HCT116 (cell line): ENCODE results near the gene MCUR1. TPM values are rescaled to one million over a fixed set of nuclear protein-coding genes. Genes with fewer than 3 reads are reported as not detected.

Source experiments
- ATAC-seq: fragments of 200-7000 bp; cut with Tn5 transposase; 2 replicates; pipeline ENCODE4 v1.9.1; 2020; ENCODE audit warnings: mild to moderate bottlenecking, moderate library complexity
- BruUV-seq: library from RNA; stranded (reverse); fragments of 400-500 nt; replicated peaks from 2 replicates; lab custom pipeline; 2021; lab: Mats Ljungman, UMichigan
- CTCF ChIA-PET: fragments of 300-600 bp; sonication (Branson Sonifier 250); formaldehyde crosslinking; loops from one replicate; lab custom pipeline; 2021; ENCODE audit warnings: antibody characterized with exemption; lab: Charles Lee
- POLR2A ChIA-PET: fragments of 300-600, 350-600 bp; sonication (Branson Sonifier 250); formaldehyde crosslinking; loops from one replicate; lab custom pipeline; 2021; ENCODE audit warnings: antibody characterized with exemption; lab: Charles Lee
- RAD21 ChIA-PET, 2 experiments: fragments of 300-600 bp; sonication (Branson Sonifier 250); formaldehyde crosslinking; loops; one replicate each; lab custom pipeline; 2023; ENCODE audit warnings: low total read pairs in 2 of 2; ENCODE audit not compliant: uncharacterized antibody in 2 of 2, unreplicated experiment in 2 of 2, low non-redundant PET in 1 of 2; lab: Charles Lee
- DNase-seq: peaks from one replicate; pipeline ENCODE4 v3.0.0-alpha.2; 2010; ENCODE audit warnings: low read depth, low spot score
- H2AFZ ChIP-seq: fragments of 200-600 bp; shearing (Covaris generic), sonication (generic); 2 replicates; pipeline ENCODE4 v1.6.1; 2017; ENCODE audit warnings: low read depth, mixed run types, mixed read lengths, antibody characterized with exemption, low read length; ENCODE audit not compliant: poor library complexity, severe bottlenecking
- H3K27ac ChIP-seq: 2 replicates; pipeline ENCODE4 v1.5.1; 2012; ENCODE audit warnings: low read depth, low read length
- H3K27me3 ChIP-seq: fragments of 200-600 bp; sonication (generic); 2 replicates; pipeline ENCODE4 v1.6.1; 2016; ENCODE audit warnings: mixed run types, low read length, mixed read lengths; ENCODE audit not compliant: insufficient read depth
- H3K36me3 ChIP-seq, 2 experiments: fragments of 200-500 bp in 1 of 2; fragments of 200-600 bp in 1 of 2; sonication (Bioruptor generic) in 1 of 2; sonication (generic) in 1 of 2; 2 replicates each; pipeline versions ENCODE4 v1.5.1 to v1.6.1; 2014 to 2016; ENCODE audit warnings: low read length in 2 of 2, inconsistent platforms in 1 of 2, mixed read lengths in 1 of 2, mixed run types in 1 of 2; ENCODE audit not compliant: insufficient read depth in 2 of 2, control insufficient read depth in 1 of 2
- H3K4me1 ChIP-seq, 2 experiments: fragments of 200-600 bp in 1 of 2; sonication (generic) in 1 of 2; 2 replicates each; pipeline versions ENCODE4 v1.5.1 to v1.6.1; 2012 to 2017; ENCODE audit warnings: low read length in 2 of 2, inconsistent platforms in 1 of 2, mild to moderate bottlenecking in 1 of 2, mixed read lengths in 1 of 2, mixed run types in 1 of 2, moderate library complexity in 1 of 2; ENCODE audit not compliant: insufficient read depth in 2 of 2, control insufficient read depth in 1 of 2
- H3K4me2 ChIP-seq: fragments of 200-600 bp; sonication (generic); 2 replicates; pipeline ENCODE4 v1.6.1; 2017; ENCODE audit warnings: mixed run types, low read length, mixed read lengths
- H3K4me3 ChIP-seq, 2 experiments: fragments of 200-600 bp in 1 of 2; sonication (generic) in 1 of 2; replicated peaks in 1 of 2; 2 replicates each; pipeline ENCODE4 v1.5.1; 2011 to 2016; ENCODE audit warnings: low read length in 2 of 2, control low read depth in 1 of 2, low read depth in 1 of 2, mild to moderate bottlenecking in 1 of 2, mixed read lengths in 1 of 2, mixed run types in 1 of 2
- H3K79me2 ChIP-seq: fragments of 200-600 bp; sonication (generic); 2 replicates; pipeline ENCODE4 v1.6.1; 2017; ENCODE audit warnings: mild to moderate bottlenecking, mixed run types, low read length, moderate library complexity, mixed read lengths; ENCODE audit not compliant: insufficient read depth
- H3K9ac ChIP-seq: fragments of 200-600 bp; sonication (generic); 2 replicates; pipeline ENCODE4 v1.6.1; 2016; ENCODE audit warnings: low read length, mixed read lengths
- H3K9me2 ChIP-seq: fragments of 200-600 bp; sonication (generic), shearing (Covaris generic); 2 replicates; pipeline ENCODE4 v1.6.1; 2017; ENCODE audit warnings: mixed run types, mild to moderate bottlenecking, moderate library complexity; ENCODE audit not compliant: insufficient read depth
- H3K9me3 ChIP-seq, 2 experiments: fragments of 200-500 bp in 1 of 2; fragments of 200-600 bp in 1 of 2; sonication (Bioruptor generic) in 1 of 2; sonication (generic) in 1 of 2; 2 replicates each; pipeline ENCODE4 v1.6.1; 2014 to 2017; ENCODE audit warnings: low read length in 2 of 2, mixed read lengths in 2 of 2, inconsistent platforms in 1 of 2, low read depth in 1 of 2, mild to moderate bottlenecking in 1 of 2, mixed run types in 1 of 2, moderate library complexity in 1 of 2; ENCODE audit not compliant: control insufficient read depth in 1 of 2, insufficient read depth in 1 of 2
- H4K20me1 ChIP-seq: fragments of 200-600 bp; sonication (generic), shearing (Covaris generic); 2 replicates; pipeline ENCODE4 v1.6.1; 2017; ENCODE audit warnings: mixed run types, mild to moderate bottlenecking, moderate library complexity; ENCODE audit not compliant: insufficient read depth
- CBX3 ChIP-seq: IDR thresholded peaks from 2 replicates; pipeline ENCODE4 v1.6.1; 2012; ENCODE audit warnings: low read depth
- CEBPB ChIP-seq: IDR thresholded peaks from 2 replicates; pipeline ENCODE4 v1.6.1; 2012; ENCODE audit warnings: low read depth
- ELF1 ChIP-seq: IDR thresholded peaks from 2 replicates; pipeline ENCODE4 v1.6.1; 2012; ENCODE audit warnings: low read depth, borderline replicate concordance
- EZH2 ChIP-seq: fragments of 200-600 bp; sonication (generic); IDR thresholded peaks from 2 replicates; pipeline ENCODE4 v1.6.1; 2017; ENCODE audit warnings: antibody characterized with exemption, mixed run types
- EZH2phosphoT487 ChIP-seq: fragments of 200-600 bp; IDR thresholded peaks from 2 replicates; pipeline ENCODE4 v1.6.1; 2018; ENCODE audit warnings: antibody characterized with exemption, borderline replicate concordance
- FOSL1 ChIP-seq: IDR thresholded peaks from 2 replicates; pipeline ENCODE4 v1.6.1; 2012; ENCODE audit warnings: low read depth
- JUND ChIP-seq: IDR thresholded peaks from 2 replicates; pipeline ENCODE4 v1.6.1; 2012
- POLR2AphosphoS5 ChIP-seq: IDR thresholded peaks from 2 replicates; pipeline ENCODE4 v1.6.1; 2011; ENCODE audit warnings: mild to moderate bottlenecking, low read depth, low read length, moderate library complexity
- RAD21 ChIP-seq: IDR thresholded peaks from 2 replicates; pipeline ENCODE4 v1.6.1; 2012; ENCODE audit warnings: low read depth, mild to moderate bottlenecking
- SRF ChIP-seq: IDR thresholded peaks from 2 replicates; pipeline ENCODE4 v1.6.1; 2012; ENCODE audit warnings: low read depth
- TCF7L2 ChIP-seq: IDR thresholded peaks from 2 replicates; pipeline ENCODE4 v1.7.0; 2011; ENCODE audit warnings: borderline replicate concordance, inconsistent platforms; ENCODE audit not compliant: insufficient read depth, insufficient read length; ENCODE audit errors: extremely low read depth
- YY1 ChIP-seq: IDR thresholded peaks from 2 replicates; pipeline ENCODE4 v1.6.1; 2011; ENCODE audit warnings: low read length, low read depth, moderate library complexity, mild to moderate bottlenecking; ENCODE audit not compliant: insufficient replicate concordance; ENCODE audit errors: extremely low read depth
- ZFX ChIP-seq: fragments of 450-650 bp; IDR thresholded peaks from 2 replicates; pipeline ENCODE4 v1.6.1; 2017
- ZNF274 ChIP-seq: fragments of 200-500 bp; sonication (Bioruptor generic); IDR thresholded peaks from 2 replicates; pipeline ENCODE4 v1.6.1; 2014; ENCODE audit warnings: mild to moderate bottlenecking, low read depth, low read length, inconsistent platforms
- intact Hi-C: fragments of 100-400 bp; cut with micrococcal nuclease; formaldehyde crosslinking; loops from 2 replicates; pipeline ENCODE4 v1.10.0; 2022
- total RNA-seq: library from RNA; stranded (reverse); gene quantifications from one replicate; pipeline ENCODE4 v1.2.1, GENCODE V29; 2021; ENCODE audit not compliant: unreplicated experiment
- TF ChIP-seq, protein P1 (sequence below): IDR thresholded peaks from 2 replicates; pipeline ENCODE4 v1.6.1; 2012; ENCODE audit warnings: low read depth
- TF ChIP-seq, protein P2 (sequence below): IDR thresholded peaks from 2 replicates; pipeline ENCODE4 v1.6.1; 2011; ENCODE audit warnings: mild to moderate bottlenecking, low read length, moderate library complexity; ENCODE audit not compliant: insufficient replicate concordance; ENCODE audit errors: extremely low read depth
- TF ChIP-seq, protein P3 (sequence below), 3 experiments: fragments of 200-600 bp in 1 of 3; sonication (generic) in 1 of 3; IDR thresholded peaks in 2 of 3; conservative IDR thresholded peaks in 1 of 3; 2 replicates each; pipeline ENCODE4 v1.5.1; 2012 to 2017; ENCODE audit warnings: low read depth in 2 of 3, low read length in 2 of 3, antibody characterized with exemption in 1 of 3, borderline replicate concordance in 1 of 3, control low read depth in 1 of 3, mild to moderate bottlenecking in 1 of 3, mixed read lengths in 1 of 3, mixed run types in 1 of 3, moderate library complexity in 1 of 3; ENCODE audit not compliant: insufficient read depth in 1 of 3

The MCUR1 gene
- total RNA-seq, 1 experiment from 2014 or later: 33.2 TPM

DNA sequence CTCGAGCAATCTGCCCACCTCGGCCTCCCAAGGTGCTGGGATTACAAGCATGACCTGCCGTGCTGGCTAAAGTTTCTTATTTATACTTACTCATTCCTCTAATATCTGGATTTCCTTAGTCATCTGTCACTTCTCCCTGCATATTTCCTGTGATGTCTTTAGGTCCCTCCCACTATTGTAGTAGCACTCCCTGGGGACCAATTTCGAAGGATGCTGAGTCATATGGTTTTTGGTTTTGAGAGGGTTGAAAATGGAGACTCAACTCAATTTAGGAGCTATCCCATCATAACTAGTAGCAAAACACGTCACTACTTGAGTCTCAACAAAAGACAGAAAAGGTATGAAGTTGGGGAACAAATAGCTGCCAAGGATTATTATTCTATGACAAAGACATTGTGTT, 20.2 kb downstream of the MCUR1 start:
- no peak for DNase-seq
- no TSS peak for BruUV-seq
- Histone ChIP-seq H3K9me2 (no peaks in the 10 kb centered on the region), H3K9ac (no peak overlapping the region), H3K9me3 (no peaks in the 10 kb centered on the region), H3K4me2 (no peak overlapping the region), H3K4me3 (no peak overlapping the region), H3K27me3 (no peaks in the 10 kb centered on the region), H2AFZ (no peak overlapping the region), H3K79me2 (no peaks in the 10 kb centered on the region)
- RAD21 ChIA-PET: no interaction called here
- CTCF ChIA-PET: interaction anchor here (1.1 to 2.1 kb wide), 3 partner anchors 13 to 456 kb away, joined by 3 to 9 read pairs (median 7); no protein-coding TSS in a partner anchor
- intact Hi-C loops: loop anchor here (2.0 kb wide), 2 partner anchors 115 to 273 kb away; no protein-coding TSS in a partner anchor
- POLR2A ChIA-PET: no interaction called here
- TF ChIP-seq RAD21 (no peak), ZNF274 (no peak), EZH2 (no peak), SRF (no peak), YY1 (no peak), ZFX (no peak), CBX3 (no peak), ELF1 (no peak), EZH2phosphoT487 (no peak), CEBPB (no peak), TCF7L2 (no peak), FOSL1 (no peak), JUND (no peak), POLR2AphosphoS5 (no peak)
- TF ChIP-seq, protein P1, sequence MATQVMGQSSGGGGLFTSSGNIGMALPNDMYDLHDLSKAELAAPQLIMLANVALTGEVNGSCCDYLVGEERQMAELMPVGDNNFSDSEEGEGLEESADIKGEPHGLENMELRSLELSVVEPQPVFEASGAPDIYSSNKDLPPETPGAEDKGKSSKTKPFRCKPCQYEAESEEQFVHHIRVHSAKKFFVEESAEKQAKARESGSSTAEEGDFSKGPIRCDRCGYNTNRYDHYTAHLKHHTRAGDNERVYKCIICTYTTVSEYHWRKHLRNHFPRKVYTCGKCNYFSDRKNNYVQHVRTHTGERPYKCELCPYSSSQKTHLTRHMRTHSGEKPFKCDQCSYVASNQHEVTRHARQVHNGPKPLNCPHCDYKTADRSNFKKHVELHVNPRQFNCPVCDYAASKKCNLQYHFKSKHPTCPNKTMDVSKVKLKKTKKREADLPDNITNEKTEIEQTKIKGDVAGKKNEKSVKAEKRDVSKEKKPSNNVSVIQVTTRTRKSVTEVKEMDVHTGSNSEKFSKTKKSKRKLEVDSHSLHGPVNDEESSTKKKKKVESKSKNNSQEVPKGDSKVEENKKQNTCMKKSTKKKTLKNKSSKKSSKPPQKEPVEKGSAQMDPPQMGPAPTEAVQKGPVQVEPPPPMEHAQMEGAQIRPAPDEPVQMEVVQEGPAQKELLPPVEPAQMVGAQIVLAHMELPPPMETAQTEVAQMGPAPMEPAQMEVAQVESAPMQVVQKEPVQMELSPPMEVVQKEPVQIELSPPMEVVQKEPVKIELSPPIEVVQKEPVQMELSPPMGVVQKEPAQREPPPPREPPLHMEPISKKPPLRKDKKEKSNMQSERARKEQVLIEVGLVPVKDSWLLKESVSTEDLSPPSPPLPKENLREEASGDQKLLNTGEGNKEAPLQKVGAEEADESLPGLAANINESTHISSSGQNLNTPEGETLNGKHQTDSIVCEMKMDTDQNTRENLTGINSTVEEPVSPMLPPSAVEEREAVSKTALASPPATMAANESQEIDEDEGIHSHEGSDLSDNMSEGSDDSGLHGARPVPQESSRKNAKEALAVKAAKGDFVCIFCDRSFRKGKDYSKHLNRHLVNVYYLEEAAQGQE: no peak
- TF ChIP-seq, protein P2, sequence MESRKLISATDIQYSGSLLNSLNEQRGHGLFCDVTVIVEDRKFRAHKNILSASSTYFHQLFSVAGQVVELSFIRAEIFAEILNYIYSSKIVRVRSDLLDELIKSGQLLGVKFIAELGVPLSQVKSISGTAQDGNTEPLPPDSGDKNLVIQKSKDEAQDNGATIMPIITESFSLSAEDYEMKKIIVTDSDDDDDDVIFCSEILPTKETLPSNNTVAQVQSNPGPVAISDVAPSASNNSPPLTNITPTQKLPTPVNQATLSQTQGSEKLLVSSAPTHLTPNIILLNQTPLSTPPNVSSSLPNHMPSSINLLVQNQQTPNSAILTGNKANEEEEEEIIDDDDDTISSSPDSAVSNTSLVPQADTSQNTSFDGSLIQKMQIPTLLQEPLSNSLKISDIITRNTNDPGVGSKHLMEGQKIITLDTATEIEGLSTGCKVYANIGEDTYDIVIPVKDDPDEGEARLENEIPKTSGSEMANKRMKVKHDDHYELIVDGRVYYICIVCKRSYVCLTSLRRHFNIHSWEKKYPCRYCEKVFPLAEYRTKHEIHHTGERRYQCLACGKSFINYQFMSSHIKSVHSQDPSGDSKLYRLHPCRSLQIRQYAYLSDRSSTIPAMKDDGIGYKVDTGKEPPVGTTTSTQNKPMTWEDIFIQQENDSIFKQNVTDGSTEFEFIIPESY: no peak
- TF ChIP-seq, protein P3, sequence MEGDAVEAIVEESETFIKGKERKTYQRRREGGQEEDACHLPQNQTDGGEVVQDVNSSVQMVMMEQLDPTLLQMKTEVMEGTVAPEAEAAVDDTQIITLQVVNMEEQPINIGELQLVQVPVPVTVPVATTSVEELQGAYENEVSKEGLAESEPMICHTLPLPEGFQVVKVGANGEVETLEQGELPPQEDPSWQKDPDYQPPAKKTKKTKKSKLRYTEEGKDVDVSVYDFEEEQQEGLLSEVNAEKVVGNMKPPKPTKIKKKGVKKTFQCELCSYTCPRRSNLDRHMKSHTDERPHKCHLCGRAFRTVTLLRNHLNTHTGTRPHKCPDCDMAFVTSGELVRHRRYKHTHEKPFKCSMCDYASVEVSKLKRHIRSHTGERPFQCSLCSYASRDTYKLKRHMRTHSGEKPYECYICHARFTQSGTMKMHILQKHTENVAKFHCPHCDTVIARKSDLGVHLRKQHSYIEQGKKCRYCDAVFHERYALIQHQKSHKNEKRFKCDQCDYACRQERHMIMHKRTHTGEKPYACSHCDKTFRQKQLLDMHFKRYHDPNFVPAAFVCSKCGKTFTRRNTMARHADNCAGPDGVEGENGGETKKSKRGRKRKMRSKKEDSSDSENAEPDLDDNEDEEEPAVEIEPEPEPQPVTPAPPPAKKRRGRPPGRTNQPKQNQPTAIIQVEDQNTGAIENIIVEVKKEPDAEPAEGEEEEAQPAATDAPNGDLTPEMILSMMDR (IDR thresholded peaks at IDR 0.05 in 2 of 3, conservative IDR thresholded peaks at IDR 0.05 in 1 of 3; ENCODE audit: borderline replicate concordance in 1 of 3, insufficient read depth in 1 of 3, low read depth in 2 of 3, low read length in 2 of 3): no peak
- TF ChIP-seq, all 23 proteins: peak for 0
- Histone ChIP-seq H3K36me3 (peaks cover 10 to 12% of the 10 kb centered on the region in 2 experiments; a peak in 2 of 4 replicates), H3K4me1 (no peaks in the 10 kb centered on the region), H4K20me1 (no peaks in the 10 kb centered on the region), H3K27ac (no peak overlapping the region)
- ATAC-seq: no peak
